Stomach (tissue), 4 donors: ENCODE data around the gene KNOP1.

Source experiments
- EP300 ChIP-seq: sonication (generic); formaldehyde crosslinking; IDR thresholded peaks from one replicate; pipeline ENCODE4 v1.6.1; 2017; ENCODE audit warnings: antibody characterized with exemption
- POLR2A ChIP-seq, 4 donors: fragments of 450-650 bp; IDR thresholded peaks; one replicate each; pipeline ENCODE4 v1.6.1; 2016; ENCODE audit warnings: antibody characterized with exemption in 4 of 4, control low read depth in 2 of 4, mild to moderate bottlenecking in 1 of 4, moderate library complexity in 1 of 4
- POLR2AphosphoS5 ChIP-seq, 3 donors: sonication (generic); formaldehyde crosslinking; IDR thresholded peaks; one replicate each; pipeline ENCODE4 v1.6.1; 2016; ENCODE audit warnings: antibody characterized with exemption in 3 of 3
- TF ChIP-seq, protein P1 (sequence below), 7 experiments: fragments of 450-650 bp in 4 of 7; fragments of 200-600 bp in 3 of 7; sonication (generic) in 3 of 7; IDR thresholded peaks; one replicate each; pipeline ENCODE4 v1.5.1; 2016 to 2019; ENCODE audit warnings: antibody characterized with exemption in 7 of 7, control low read depth in 2 of 7, mild to moderate bottlenecking in 1 of 7

DNA sequence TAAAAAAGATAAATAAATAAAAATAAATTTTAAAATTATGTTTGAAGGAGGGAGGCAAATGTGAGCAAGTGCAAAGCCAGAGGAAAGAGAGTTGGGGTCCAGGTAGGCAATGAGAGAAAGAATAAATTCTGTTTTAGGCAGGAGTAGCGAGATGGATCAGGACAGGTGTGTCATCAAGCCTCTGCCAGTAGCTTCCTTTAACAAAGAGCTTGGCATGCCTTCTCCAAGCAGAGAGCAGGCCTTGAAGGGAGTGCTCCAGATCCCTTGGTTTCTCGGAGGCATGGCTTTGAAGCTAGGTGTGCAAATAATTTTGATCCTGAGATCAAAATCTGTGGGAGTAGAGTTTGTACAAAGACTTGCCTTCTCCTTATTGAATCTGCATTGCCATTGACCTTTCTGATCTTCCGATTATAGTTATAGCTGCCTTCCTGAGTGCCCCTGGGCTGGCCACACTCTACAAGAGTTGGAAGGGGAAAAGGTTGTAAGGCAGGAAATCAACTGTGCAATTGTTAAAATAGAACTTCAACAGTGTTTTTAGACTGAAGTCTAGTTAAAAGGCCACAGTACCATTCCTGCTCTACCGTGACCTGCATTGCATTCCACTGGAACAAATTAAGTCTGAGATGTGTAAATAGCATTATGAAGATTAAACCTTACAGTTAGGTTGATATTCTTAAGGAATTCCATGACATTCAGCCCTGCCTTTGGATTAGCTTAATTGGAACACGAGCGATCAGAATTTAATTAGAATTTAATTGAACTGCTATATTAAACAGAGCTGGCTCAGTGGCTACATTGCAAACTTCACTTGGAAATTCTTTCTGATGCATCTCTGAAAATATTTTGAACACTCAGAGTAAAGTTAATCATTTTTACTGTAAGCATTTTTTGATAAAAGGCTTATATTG lies 33.7 kb upstream of the KNOP1 start:
- TF ChIP-seq, protein P1, sequence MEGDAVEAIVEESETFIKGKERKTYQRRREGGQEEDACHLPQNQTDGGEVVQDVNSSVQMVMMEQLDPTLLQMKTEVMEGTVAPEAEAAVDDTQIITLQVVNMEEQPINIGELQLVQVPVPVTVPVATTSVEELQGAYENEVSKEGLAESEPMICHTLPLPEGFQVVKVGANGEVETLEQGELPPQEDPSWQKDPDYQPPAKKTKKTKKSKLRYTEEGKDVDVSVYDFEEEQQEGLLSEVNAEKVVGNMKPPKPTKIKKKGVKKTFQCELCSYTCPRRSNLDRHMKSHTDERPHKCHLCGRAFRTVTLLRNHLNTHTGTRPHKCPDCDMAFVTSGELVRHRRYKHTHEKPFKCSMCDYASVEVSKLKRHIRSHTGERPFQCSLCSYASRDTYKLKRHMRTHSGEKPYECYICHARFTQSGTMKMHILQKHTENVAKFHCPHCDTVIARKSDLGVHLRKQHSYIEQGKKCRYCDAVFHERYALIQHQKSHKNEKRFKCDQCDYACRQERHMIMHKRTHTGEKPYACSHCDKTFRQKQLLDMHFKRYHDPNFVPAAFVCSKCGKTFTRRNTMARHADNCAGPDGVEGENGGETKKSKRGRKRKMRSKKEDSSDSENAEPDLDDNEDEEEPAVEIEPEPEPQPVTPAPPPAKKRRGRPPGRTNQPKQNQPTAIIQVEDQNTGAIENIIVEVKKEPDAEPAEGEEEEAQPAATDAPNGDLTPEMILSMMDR (IDR thresholded peaks at IDR 0.05): no peak
- no peak for TF ChIP-seq POLR2A (IDR thresholded peaks at IDR 0.05)
- no peak for TF ChIP-seq POLR2AphosphoS5 (IDR thresholded peaks at IDR 0.05)
- TF ChIP-seq EP300: no peak
